Stomach (tissue), 4 donors: ENCODE data around the gene SORCS3.

Experiments used
- CTCF ChIP-seq, 7 experiments: fragments of 450-650 bp in 4 of 7; fragments of 200-600 bp in 3 of 7; sonication (generic) in 3 of 7; IDR thresholded peaks; one replicate each; pipeline ENCODE4 v1.5.1; 2016 to 2019; ENCODE audit warnings: antibody characterized with exemption in 7 of 7, control low read depth in 2 of 7, mild to moderate bottlenecking in 1 of 7
- EP300 ChIP-seq: sonication (generic); formaldehyde crosslinking; IDR thresholded peaks from one replicate; pipeline ENCODE4 v1.6.1; 2017; ENCODE audit warnings: antibody characterized with exemption
- POLR2AphosphoS5 ChIP-seq, 3 donors: sonication (generic); formaldehyde crosslinking; IDR thresholded peaks; one replicate each; pipeline ENCODE4 v1.6.1; 2016; ENCODE audit warnings: antibody characterized with exemption in 3 of 3

- TF ChIP-seq CTCF (IDR thresholded peaks at IDR 0.05) (no peak), EP300 (no peak), POLR2AphosphoS5 (IDR thresholded peaks at IDR 0.05) (no peak)
Observed at GRCh38 chr10:104734433-104734832, 93.3 kb downstream of the SORCS3 start.
